Measurements from ENCODE around the gene RIN3.
"Not testable (repeated sequence)": the region's sequence is repeated elsewhere in the genome, so short reads cannot be mapped to it uniquely, and the experiment has no call there.

The RIN3 gene

DNA sequence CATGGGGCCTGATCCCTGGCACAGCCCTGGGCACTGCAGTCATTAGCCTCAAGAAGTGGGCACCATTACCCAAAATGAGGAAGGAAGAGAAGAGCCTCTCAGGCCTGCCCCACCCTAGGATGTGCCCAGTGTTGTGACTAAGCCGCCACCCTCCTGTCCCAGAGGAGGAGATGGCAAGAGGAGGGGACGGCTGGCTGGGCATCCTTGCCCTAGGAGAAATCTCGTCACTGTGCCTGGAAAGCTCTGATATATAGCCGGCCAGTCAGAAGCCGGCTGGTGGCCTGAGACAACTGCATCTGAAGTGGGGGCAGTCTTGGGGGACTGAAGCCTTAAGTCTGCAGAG lies 119.7 kb downstream of the RIN3 start:
- Mint-ChIP-seq H3K4me3 (no peak overlapping the region), H3K36me3 (ENCODE audit: low read depth) (peaks cover 4% of the 10 kb centered on the region), H3K9me3 (peaks cover 5% of the 10 kb centered on the region), H3K27me3 (ENCODE audit: low read depth) (peaks cover 15% of the 10 kb centered on the region), H3K27ac (no peak overlapping the region), H3K4me1 (ENCODE audit: low read depth) (peaks cover 9% of the 10 kb centered on the region)
- DNase-seq (ENCODE audit: low spot score), result no peak

DNA sequence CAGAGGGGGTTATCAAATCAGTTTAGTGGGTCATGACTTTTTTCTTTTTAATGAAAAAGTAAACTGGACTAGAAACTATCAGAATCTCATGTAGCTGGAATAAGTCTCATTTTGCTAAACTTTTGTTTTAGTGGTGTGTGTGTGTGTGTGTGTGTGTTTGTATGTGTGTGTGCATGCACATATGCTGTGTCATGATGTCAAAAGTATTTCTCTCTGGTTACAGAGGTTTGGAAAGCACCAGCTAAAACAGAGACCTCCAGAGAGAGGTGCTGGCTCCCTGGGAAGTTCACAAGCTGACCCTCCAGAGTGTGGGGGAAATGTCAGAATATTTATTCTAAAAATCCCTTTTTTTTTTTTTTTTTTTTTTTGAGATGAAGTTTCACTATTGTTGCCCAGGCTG lies 120.1 kb downstream of the RIN3 start:
- Mint-ChIP-seq H3K4me1 (ENCODE audit: low read depth) (peaks cover 9% of the 10 kb centered on the region), H3K27me3 (ENCODE audit: low read depth) (peaks cover 15% of the 10 kb centered on the region), H3K36me3 (ENCODE audit: low read depth) (peaks cover 4% of the 10 kb centered on the region), H3K27ac (no peak overlapping the region), H3K4me3 (no peak overlapping the region), H3K9me3 (peaks cover 5% of the 10 kb centered on the region)
- no peak for DNase-seq (ENCODE audit: low spot score)

DNA sequence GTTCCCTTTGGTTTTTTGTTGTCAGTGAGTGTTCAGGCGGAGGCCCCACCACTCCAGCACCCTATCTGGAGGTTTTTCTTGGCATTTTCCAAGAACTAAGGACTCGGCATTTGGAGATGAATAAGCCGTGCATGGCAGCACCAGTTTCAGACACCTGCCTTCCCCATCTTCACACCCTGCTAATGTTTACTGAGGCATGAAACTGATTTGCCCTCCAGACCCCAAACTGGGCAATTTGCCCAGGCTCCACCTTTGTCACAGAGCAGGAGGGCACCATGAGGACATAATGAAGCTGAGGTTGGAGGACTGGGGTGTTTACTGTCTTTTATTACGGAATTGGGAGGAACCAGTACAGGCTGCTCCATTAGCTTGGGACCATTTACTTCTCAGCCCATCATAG lies 121.5 kb downstream of the RIN3 start:
- H3K36me3 Mint-ChIP-seq (ENCODE audit: low read depth), result no peaks in the 10 kb centered on the region
- H3K4me1 Mint-ChIP-seq (ENCODE audit: low read depth), result peaks cover 9% of the 10 kb centered on the region
- DNase-seq (ENCODE audit: low spot score), result no peak
- H3K27ac Mint-ChIP-seq, result no peak overlapping the region
- peaks cover 15% of the 10 kb centered on the region for H3K27me3 Mint-ChIP-seq (ENCODE audit: low read depth)
- H3K9me3 Mint-ChIP-seq, result no peaks in the 10 kb centered on the region
- H3K4me3 Mint-ChIP-seq, result no peak overlapping the region

DNA sequence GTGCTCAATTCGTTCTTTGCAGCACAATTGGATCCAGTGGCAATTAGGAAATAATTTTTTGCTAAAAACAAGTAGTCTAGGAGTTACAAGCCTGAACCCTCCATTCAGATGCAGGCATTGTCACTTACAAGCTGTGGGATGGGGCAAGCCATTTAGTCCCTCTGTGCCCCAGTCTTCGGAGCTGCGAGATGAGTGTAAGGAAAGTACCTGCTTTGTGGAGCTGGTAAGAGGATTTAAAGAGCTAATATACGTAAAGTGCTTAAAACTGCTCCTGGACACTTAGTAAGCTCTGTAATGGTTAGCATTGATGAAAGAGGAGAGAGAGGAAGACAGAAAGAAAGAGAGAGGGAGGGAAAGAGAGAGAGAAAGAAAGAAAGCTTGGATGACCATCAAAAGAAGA lies 122.3 kb downstream of the RIN3 start:
- no peak overlapping the region for H3K27ac Mint-ChIP-seq
- no peak for DNase-seq (ENCODE audit: low spot score)
- no peaks in the 10 kb centered on the region for H3K36me3 Mint-ChIP-seq (ENCODE audit: low read depth)
- peaks cover 9% of the 10 kb centered on the region for H3K4me1 Mint-ChIP-seq (ENCODE audit: low read depth)
- H3K4me3 Mint-ChIP-seq, result no peak overlapping the region
- peaks cover 15% of the 10 kb centered on the region for H3K27me3 Mint-ChIP-seq (ENCODE audit: low read depth)
- no peaks in the 10 kb centered on the region for H3K9me3 Mint-ChIP-seq

DNA sequence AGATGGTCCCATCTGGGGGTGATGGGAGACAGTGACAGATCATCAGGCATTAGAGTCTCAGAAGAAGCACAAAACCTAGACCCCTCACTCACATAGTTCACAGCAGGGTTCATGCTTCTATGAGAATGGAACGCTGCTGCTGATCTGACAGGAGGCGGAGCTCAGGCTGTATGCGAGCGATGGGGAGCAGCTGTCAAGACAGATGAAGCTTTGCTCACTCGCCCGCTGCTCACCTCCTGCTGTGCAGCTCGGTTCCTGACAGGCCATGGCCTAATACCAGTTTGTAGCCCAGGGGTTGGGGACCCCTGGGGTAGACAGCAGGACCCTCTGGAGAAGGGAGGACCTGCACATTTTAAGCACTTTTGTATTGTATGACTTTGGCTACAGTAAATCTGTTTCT lies 123.6 kb downstream of the RIN3 start:
- no peak overlapping the region for H3K4me3 Mint-ChIP-seq
- H3K27me3 Mint-ChIP-seq (ENCODE audit: low read depth), result peaks cover 15% of the 10 kb centered on the region
- no peak overlapping the region for H3K27ac Mint-ChIP-seq
- H3K4me1 Mint-ChIP-seq (ENCODE audit: low read depth), result peaks cover 9% of the 10 kb centered on the region
- DNase-seq (ENCODE audit: low spot score), result no peak
- H3K36me3 Mint-ChIP-seq (ENCODE audit: low read depth), result no peaks in the 10 kb centered on the region
- no peaks in the 10 kb centered on the region for H3K9me3 Mint-ChIP-seq

DNA sequence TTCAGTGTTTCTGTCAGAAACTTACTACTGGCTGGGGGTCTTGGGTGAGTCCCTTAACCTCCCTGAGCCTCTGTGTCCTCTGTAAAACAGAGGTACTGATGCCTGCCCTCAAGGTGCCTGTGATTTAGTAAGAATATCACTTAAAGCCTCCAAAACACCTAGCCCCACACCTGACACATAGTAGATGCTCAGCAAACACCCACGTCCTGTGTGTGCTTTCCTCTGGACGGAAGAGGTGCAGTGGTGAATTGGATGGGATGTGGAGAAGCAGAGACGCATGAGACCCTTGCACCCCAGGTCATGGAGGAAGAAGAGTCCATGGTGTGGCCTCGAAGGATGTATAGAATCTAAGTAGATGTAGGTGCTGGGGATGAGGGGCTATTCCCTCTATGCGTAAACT lies 124.3 kb downstream of the RIN3 start:
- Mint-ChIP-seq H3K9me3 (no peaks in the 10 kb centered on the region), H3K4me1 (ENCODE audit: low read depth) (peaks cover 9% of the 10 kb centered on the region)

DNA sequence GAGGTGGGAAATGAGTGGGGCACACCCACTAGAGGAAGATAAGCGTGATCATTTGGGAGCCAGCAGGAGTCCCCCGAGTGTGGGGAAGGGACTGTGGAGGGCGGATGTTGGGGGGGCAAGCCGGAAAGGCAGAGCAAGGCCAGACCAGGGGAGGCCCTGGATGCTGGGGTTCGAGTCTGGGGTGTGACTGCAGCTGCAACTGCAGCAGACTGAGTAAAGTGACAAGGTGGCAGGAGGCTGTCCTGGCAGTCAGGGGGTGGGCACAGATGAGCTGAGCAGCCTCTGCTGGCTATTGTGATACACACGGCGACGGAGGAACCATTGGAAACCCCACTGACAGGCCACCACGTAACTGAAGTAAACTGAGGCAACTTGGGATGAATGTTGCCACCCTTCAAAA lies 124.7 kb downstream of the RIN3 start:
- no peak for DNase-seq (ENCODE audit: low spot score)
- Mint-ChIP-seq H3K4me1 (ENCODE audit: low read depth) (peaks cover 5% of the 10 kb centered on the region), H3K36me3 (ENCODE audit: low read depth) (no peaks in the 10 kb centered on the region), H3K4me3 (no peak overlapping the region), H3K27ac (no peak overlapping the region), H3K27me3 (ENCODE audit: low read depth) (peaks cover 12% of the 10 kb centered on the region), H3K9me3 (no peaks in the 10 kb centered on the region)

More for the DNA sequence above, 124.3 kb downstream of the RIN3 start:
- no peak overlapping the region for H3K4me3 Mint-ChIP-seq
- no peak overlapping the region for H3K27ac Mint-ChIP-seq
- no peak for DNase-seq (ENCODE audit: low spot score)
- no peaks in the 10 kb centered on the region for H3K36me3 Mint-ChIP-seq (ENCODE audit: low read depth)
- peaks cover 12% of the 10 kb centered on the region for H3K27me3 Mint-ChIP-seq (ENCODE audit: low read depth)

DNA sequence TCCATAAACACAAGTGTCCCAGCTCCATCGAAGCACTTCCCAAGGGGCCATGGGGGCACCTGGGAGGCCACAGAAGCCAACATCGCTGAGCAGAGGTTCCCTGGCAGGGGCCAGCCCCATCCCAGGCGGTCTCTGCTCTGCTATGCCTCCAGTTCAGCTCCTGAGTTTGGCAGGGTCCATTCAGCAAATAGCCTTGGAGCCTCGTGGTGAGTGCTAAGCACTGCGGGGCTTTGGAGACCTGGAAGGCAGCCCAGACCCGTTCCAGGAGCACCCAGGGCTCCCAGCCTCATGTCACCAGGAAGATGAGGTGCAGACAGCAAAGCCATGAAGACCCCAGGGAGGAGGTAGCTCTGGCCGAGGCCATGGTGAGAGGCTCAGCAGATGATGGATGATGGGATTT lies 125.3 kb downstream of the RIN3 start:
- Mint-ChIP-seq H3K9me3 (no peaks in the 10 kb centered on the region), H3K27me3 (ENCODE audit: low read depth) (peaks cover 8% of the 10 kb centered on the region), H3K27ac (no peak overlapping the region), H3K36me3 (ENCODE audit: low read depth) (no peaks in the 10 kb centered on the region), H3K4me1 (ENCODE audit: low read depth) (peaks cover 3% of the 10 kb centered on the region), H3K4me3 (no peak overlapping the region)
- DNase-seq (ENCODE audit: low spot score), result no peak

DNA sequence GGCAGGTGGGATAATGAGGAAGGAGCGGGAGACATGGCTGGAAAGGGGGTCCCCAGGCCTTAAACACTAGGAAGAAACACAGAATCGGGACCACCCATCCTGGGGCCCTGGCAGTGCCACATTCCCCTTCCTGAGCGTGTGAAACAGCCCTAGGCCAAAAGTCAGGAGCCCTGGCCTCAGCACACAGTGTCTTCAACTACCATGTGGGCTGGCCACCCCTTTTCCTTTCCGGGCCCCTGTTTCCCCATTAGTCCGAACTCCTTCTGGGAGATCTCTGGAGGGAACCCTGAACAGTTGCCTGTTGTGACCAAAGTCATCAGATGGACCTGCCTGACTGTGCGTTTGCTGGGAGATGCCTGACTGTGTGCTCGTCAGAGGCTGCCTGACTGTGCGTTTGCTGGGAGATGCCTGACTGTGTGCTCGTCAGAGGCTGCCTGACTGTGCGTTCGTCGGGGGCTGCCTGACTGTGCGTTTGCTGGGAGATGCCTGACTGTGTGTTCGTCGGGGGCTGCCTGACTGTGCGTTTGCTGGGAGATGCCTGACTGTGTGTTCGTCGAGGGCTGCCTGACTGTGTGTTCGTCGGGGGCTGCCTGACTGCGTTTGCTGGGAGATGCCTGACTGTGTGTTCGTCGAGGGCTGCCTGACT lies 126.0 kb downstream of the RIN3 start:
- not testable (repeated sequence) for H3K4me3 Mint-ChIP-seq; H3K4me1 Mint-ChIP-seq (ENCODE audit: low read depth); DNase-seq (ENCODE audit: low spot score); H3K27me3 Mint-ChIP-seq (ENCODE audit: low read depth); H3K9me3 Mint-ChIP-seq; H3K36me3 Mint-ChIP-seq (ENCODE audit: low read depth); H3K27ac Mint-ChIP-seq

DNA sequence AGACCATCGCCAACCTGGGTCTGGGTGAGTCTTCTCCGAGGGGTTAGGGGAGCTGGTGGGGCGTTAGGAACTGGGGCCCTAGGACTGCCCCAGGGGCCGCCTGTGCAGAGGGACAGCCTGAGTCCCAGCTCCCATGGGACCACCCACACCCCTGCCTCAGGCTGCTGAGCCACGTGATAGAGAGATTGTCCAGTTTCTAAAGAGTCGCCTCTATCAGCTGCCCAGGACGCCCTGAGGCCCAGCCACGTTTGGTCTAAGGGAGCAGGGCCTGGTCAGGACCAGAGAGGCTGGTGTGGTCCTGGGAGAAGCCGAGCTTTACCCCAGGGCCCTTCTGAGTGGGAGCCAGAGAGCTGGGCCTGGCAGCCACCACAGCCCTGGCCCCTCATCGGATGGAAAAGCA lies 127.7 kb downstream of the RIN3 start:
- no peak for DNase-seq (ENCODE audit: low spot score)
- H3K27me3 Mint-ChIP-seq (ENCODE audit: low read depth), result peaks cover 3% of the 10 kb centered on the region
- H3K36me3 Mint-ChIP-seq (ENCODE audit: low read depth), result peaks cover 10% of the 10 kb centered on the region
- H3K9me3 Mint-ChIP-seq, result peaks cover 8% of the 10 kb centered on the region
- H3K27ac Mint-ChIP-seq, result no peak overlapping the region
- H3K4me3 Mint-ChIP-seq, result no peak overlapping the region
- peaks cover 12% of the 10 kb centered on the region for H3K4me1 Mint-ChIP-seq (ENCODE audit: low read depth)

DNA sequence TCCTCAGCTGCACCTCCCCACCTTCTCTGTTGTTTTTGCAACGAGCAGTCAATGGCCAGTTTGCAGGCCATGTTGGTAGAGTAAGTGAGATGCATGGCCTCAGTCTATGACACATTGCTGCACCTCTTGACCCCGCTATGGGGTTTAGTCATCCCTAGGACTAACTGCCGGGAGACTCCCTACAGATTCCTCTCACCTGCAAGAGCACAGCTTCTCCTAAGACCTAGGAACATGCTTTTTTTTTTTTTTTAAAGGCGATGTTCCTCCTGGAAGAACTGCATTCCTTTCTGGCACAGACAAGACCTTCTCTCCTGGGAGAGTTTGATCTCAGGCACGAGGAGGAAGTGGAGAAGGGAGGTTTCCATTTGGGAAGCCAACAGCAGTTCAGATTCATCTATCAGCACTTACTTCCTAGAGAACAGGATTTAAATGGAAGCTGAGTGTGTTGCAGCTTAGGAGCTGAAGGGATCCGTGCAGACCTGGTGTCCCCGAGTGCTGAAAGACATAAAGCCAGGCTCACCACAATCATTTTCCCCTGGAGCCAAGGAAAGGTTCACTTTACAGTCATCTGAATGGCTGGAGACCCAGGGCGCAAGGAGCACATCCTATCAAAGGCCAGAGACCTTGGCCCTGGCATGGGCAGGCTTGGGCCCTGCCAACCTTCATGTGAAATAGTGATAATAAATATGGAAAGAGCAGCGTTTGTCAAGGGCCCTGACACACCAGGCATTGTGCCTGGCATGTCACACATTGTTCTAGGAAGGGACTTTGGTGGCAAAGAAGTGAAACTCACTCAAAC lies 130.8 kb downstream of the RIN3 start:
- Mint-ChIP-seq H3K4me3 (no peak overlapping the region), H3K27ac (no peak overlapping the region), H3K36me3 (ENCODE audit: low read depth) (peaks cover 10% of the 10 kb centered on the region), H3K27me3 (ENCODE audit: low read depth) (no peaks in the 10 kb centered on the region), H3K4me1 (ENCODE audit: low read depth) (peaks cover 35% of the 10 kb centered on the region), H3K9me3 (peaks cover 8% of the 10 kb centered on the region)
- DNase-seq (ENCODE audit: low spot score), result no peak

DNA sequence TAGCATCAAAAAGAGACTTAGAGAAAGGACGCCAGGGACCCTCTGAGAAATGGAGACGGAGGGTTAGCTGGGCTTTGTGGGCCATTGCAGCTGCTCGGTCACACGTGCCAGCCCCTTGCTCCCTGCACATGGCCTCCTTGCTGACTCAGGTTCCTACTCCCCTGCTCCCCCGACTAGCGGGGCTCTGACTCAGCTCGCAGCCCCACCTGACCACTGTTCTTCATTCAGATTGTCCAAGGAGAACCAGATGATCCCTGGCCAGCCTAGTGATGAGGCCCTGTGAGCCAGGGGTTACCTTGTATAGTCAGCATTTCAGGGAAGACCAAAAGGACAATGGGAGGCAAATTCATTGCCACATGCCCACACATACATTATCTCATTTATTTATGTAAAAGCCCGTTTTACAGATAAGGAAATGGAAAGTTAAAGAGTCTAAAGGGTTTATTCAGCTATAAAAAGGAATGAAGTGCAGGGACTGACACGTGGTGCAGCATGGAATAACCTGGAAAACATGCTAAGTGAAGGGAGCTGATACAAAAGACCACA lies 131.5 kb downstream of the RIN3 start:
- Mint-ChIP-seq H3K27ac (no peak overlapping the region), H3K9me3 (peaks cover 8% of the 10 kb centered on the region), H3K36me3 (ENCODE audit: low read depth) (peaks cover 11% of the 10 kb centered on the region), H3K4me3 (no peak overlapping the region), H3K27me3 (ENCODE audit: low read depth) (no peaks in the 10 kb centered on the region), H3K4me1 (ENCODE audit: low read depth) (peaks cover 41% of the 10 kb centered on the region)
- DNase-seq (ENCODE audit: low spot score), result no peak

DNA sequence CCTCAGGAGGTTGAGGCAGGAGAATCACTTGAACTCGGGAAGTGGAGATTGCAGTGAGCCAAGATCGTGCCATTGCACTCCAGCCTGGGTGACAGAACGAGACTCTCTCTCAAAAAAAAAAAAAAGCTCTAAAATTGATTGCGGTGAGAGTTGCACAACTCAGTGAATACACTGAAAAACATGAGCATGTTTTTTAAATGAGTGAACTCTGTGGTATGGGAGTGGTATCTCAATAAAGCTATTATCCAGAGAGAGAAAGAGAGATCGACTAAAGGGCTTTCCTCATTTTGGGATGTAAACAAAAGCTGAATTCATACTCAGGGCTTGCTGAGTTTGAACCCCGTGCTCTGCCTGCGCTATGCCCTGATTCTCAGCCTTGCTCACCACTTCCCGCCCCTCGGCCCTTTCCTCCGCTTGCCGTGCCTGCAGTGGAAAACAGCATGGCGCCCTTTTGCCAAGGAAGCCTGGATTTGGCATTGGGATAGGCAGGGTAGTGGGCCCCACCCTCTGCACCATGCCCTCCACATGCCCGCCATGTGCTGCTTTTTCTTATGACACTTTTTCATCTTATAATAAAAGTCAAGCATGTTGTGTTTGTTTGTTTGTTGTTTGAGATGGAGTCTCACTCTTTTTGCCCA lies 132.4 kb downstream of the RIN3 start:
- Mint-ChIP-seq H3K36me3 (ENCODE audit: low read depth) (peaks cover 11% of the 10 kb centered on the region), H3K27ac (peak overlapping the region; percentile 52), H3K4me1 (ENCODE audit: low read depth) (peaks cover 50% of the 10 kb centered on the region), H3K4me3 (peak overlapping the region; percentile 50), H3K27me3 (ENCODE audit: low read depth) (no peaks in the 10 kb centered on the region), H3K9me3 (peaks cover 8% of the 10 kb centered on the region)
- no peak for DNase-seq (ENCODE audit: low spot score)

Data from T-helper 2 cell treated with Interferon-gamma antibody and Interleukin-4, amounts not matched to agents 5 μg/mL and 100 μg/mL, for 36 hours (primary cell).